WI38 (cell line): Measurements from ENCODE around the gene TSPAN15.

Experiments
- H3K4me3 ChIP-seq: 2 replicates; pipeline ENCODE4 v1.5.1; 2011; ENCODE audit warnings: low read depth, mild to moderate bottlenecking, control low read depth, low read length
- CTCF ChIP-seq: IDR thresholded peaks from 2 replicates; pipeline ENCODE4 v1.5.1; 2012; ENCODE audit warnings: low read depth, mild to moderate bottlenecking, control low read depth, low read length

Gene TSPAN15

GRCh38 chr10:69411476-69411875 is 39.8 kb upstream of the TSPAN15 start:
- no peak for TF ChIP-seq CTCF
- H3K4me3 ChIP-seq: no peak overlapping the region

DNA sequence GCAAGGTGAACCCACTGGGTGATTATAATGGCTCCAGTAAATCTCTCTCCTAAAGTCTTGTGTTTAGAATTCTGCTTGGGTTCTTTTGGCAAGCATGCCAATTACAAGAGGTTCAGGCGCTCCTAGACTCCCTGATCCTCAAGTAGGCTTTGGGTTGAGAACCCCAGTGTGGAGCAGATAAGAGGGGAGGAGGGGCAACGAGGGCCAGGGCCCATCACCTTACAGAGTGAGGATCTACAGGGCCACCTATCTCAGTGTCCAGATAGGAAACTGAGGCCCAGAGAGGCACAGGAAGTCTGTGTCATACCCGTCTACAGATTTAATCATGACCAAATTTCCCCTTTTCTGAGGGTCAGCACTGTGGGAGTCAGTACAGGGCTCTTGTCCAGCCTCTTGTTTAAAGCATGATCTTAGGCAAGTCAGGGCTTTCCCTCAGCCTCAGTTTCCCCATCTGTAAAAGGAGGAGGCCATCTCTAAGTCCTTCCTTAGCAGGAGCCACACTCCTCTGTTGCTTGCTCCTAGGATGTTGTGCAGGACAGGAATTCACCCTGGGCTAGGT is 39.0 kb upstream of the TSPAN15 start:
- TF ChIP-seq CTCF: no peak
- H3K4me3 ChIP-seq: no peak overlapping the region

DNA sequence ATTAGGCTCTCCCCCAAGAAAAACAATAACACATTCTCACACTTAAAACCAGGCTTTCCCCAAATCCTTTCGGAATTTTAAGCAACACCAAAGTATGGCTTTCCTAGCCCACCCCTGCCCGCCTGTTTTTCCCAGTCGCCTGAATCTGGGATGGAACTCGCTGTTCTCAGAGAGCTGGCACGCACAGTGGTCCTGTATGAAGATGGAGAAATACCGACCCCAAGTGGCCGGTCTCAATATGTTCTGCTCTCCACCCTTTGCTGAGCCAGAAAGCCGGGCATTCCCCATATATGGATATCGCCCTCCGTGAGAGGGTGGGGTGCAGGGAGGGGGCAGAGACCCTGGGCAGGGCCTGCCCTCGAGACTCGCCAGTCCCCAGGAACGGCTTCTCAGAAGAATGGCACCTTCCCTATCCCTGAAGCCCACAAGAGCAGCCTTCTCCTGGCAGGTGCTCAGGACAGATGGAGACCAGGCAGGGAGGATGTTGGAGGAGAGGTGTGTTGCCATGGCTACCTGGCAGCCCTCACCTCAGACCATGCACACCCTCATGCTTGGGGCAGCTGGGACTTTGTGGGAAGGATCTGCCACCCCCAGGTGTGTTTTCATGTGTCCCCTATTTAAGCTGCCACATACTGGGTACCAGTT is 37.9 kb upstream of the TSPAN15 start:
- TF ChIP-seq CTCF: peak; percentile 69
- no peak overlapping the region for H3K4me3 ChIP-seq

GRCh38 chr10:69414036-69415018 is 36.9 kb upstream of the TSPAN15 start:
- no peak overlapping the region for H3K4me3 ChIP-seq
- no peak for TF ChIP-seq CTCF

DNA sequence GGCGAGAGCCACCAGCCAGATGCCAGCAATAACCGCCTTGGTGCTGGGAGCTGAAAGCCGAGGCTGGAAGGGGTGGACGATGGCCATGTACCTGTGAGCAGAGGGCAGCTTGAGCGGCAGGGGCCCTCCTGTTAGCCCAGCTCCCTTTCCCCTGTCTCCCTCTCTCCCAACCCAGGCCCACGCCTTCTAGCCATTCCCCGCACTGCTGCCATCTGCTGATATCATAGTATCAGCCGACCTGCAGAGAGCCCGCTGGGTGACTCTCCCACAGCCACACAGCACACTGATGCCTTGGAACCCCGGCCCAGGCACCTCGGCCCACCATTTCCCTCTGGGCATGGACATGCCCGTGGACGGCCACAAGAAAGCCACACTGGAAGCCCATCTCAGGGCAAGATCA is 36.2 kb upstream of the TSPAN15 start:
- no peak for TF ChIP-seq CTCF
- no peak overlapping the region for H3K4me3 ChIP-seq

DNA sequence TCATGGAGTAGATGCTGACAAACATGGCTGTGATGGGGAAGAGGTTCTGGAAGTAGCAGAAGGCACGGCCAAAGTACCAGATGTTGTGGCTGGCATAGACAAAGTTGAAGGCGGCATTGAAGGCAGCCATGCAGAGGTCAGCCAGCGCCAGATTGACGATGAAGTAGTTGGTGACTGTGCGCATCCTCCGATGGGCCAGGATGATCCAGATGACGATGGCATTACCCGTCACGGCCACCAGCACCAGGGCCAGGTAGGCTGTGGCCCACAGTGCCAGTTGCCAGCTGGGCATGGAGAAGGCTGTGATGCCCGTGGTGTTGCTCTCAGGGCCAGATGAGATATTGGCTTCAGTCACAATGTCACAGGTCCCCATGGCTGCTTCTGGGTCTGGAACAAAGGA is 35.3 kb upstream of the TSPAN15 start:
- TF ChIP-seq CTCF: no peak
- no peak overlapping the region for H3K4me3 ChIP-seq

DNA sequence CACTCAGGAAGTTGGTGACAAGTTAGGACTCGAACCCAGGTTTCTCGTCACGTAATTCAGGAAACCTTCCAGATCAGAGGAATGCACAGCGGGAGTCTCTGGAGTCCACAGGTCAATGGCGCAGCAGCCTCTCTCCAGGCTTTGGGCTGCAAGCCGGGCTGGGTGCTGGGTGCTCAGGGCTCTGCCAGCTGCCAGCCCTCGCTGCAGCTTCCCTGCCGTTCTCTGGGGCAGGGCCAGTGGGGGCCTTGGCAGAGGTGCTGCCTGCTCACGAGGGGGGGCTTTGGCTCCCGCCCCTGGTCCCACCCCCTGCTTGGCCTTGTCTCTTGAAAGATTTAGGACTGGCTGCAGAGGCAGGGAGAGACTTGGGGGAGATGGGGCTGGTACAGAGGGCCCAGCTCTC is 34.6 kb upstream of the TSPAN15 start, which contains the start of gene TACR2:
TSS of gene TACR2 (minus strand) at position 224 of the 400 bp plus-strand sequence. CDS start 595 bp downstream, outside the sequence.
- H3K4me3 ChIP-seq: no peak within 1 kb of the TSS
- TF ChIP-seq CTCF: no peak
